ENCODE measurements around the gene LRRC4C.

DNA sequence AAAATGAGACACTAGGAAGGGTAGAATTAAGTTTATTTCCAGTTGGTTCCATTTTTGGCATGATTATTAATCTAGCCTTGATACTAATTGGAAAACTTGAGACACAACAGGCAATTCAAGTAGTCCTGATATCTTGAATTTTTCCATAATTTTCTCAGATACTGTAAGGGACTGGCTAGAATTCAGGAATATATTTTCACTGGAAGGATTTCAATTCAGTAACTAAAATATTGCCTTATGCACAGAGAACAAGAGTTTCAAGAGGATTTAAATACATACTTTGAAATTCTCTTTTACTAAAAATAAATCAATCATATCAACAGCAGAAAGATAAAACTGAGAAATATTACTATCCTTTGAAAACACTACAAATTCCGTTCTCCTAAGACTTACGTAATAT, 632.9 kb downstream of the LRRC4C start:
- TF ChIP-seq CREB1 (CRISPR knock-in tag; IDR thresholded peaks at IDR 0.05; ENCODE audit: low read depth) (no peak), JUNB (IDR thresholded peaks at IDR 0.05; ENCODE audit: unreplicated experiment) (no peak), EZH2 (IDR thresholded peaks at IDR 0.05; ENCODE audit: low read depth, unreplicated experiment) (no peak), NANOG (IDR thresholded peaks at IDR 0.05; ENCODE audit: borderline replicate concordance) (no peak), POLR2AphosphoS5 (IDR thresholded peaks at IDR 0.05; ENCODE audit: low read depth) (no peak), EZH2phosphoT487 (IDR thresholded peaks at IDR 0.05; ENCODE audit: unreplicated experiment) (no peak)
- TF ChIP-seq, protein P1, sequence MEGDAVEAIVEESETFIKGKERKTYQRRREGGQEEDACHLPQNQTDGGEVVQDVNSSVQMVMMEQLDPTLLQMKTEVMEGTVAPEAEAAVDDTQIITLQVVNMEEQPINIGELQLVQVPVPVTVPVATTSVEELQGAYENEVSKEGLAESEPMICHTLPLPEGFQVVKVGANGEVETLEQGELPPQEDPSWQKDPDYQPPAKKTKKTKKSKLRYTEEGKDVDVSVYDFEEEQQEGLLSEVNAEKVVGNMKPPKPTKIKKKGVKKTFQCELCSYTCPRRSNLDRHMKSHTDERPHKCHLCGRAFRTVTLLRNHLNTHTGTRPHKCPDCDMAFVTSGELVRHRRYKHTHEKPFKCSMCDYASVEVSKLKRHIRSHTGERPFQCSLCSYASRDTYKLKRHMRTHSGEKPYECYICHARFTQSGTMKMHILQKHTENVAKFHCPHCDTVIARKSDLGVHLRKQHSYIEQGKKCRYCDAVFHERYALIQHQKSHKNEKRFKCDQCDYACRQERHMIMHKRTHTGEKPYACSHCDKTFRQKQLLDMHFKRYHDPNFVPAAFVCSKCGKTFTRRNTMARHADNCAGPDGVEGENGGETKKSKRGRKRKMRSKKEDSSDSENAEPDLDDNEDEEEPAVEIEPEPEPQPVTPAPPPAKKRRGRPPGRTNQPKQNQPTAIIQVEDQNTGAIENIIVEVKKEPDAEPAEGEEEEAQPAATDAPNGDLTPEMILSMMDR (conservative IDR thresholded peaks at IDR 0.05; ENCODE audit: low read depth in 2 of 2) = no peak
- TF ChIP-seq, protein P2, sequence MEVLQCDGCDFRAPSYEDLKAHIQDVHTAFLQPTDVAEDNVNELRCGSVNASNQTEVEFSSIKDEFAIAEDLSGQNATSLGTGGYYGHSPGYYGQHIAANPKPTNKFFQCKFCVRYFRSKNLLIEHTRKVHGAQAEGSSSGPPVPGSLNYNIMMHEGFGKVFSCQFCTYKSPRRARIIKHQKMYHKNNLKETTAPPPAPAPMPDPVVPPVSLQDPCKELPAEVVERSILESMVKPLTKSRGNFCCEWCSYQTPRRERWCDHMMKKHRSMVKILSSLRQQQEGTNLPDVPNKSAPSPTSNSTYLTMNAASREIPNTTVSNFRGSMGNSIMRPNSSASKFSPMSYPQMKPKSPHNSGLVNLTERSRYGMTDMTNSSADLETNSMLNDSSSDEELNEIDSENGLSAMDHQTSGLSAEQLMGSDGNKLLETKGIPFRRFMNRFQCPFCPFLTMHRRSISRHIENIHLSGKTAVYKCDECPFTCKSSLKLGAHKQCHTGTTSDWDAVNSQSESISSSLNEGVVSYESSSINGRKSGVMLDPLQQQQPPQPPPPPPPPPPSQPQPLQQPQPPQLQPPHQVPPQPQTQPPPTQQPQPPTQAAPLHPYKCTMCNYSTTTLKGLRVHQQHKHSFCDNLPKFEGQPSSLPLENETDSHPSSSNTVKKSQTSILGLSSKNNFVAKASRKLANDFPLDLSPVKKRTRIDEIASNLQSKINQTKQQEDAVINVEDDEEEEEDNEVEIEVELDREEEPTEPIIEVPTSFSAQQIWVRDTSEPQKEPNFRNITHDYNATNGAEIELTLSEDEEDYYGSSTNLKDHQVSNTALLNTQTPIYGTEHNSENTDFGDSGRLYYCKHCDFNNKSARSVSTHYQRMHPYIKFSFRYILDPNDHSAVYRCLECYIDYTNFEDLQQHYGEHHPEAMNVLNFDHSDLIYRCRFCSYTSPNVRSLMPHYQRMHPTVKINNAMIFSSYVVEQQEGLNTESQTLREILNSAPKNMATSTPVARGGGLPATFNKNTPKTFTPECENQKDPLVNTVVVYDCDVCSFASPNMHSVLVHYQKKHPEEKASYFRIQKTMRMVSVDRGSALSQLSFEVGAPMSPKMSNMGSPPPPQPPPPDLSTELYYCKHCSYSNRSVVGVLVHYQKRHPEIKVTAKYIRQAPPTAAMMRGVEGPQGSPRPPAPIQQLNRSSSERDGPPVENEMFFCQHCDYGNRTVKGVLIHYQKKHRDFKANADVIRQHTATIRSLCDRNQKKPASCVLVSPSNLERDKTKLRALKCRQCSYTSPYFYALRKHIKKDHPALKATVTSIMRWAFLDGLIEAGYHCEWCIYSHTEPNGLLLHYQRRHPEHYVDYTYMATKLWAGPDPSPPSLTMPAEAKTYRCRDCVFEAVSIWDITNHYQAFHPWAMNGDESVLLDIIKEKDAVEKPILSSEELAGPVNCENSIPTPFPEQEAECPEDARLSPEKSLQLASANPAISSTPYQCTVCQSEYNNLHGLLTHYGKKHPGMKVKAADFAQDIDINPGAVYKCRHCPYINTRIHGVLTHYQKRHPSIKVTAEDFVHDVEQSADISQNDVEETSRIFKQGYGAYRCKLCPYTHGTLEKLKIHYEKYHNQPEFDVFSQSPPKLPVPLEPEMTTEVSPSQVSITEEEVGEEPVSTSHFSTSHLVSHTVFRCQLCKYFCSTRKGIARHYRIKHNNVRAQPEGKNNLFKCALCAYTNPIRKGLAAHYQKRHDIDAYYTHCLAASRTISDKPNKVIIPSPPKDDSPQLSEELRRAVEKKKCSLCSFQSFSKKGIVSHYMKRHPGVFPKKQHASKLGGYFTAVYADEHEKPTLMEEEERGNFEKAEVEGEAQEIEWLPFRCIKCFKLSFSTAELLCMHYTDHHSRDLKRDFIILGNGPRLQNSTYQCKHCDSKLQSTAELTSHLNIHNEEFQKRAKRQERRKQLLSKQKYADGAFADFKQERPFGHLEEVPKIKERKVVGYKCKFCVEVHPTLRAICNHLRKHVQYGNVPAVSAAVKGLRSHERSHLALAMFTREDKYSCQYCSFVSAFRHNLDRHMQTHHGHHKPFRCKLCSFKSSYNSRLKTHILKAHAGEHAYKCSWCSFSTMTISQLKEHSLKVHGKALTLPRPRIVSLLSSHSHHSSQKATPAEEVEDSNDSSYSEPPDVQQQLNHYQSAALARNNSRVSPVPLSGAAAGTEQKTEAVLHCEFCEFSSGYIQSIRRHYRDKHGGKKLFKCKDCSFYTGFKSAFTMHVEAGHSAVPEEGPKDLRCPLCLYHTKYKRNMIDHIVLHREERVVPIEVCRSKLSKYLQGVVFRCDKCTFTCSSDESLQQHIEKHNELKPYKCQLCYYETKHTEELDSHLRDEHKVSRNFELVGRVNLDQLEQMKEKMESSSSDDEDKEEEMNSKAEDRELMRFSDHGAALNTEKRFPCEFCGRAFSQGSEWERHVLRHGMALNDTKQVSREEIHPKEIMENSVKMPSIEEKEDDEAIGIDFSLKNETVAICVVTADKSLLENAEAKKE (CRISPR knock-in tag; IDR thresholded peaks at IDR 0.05) = no peak
- TF ChIP-seq, protein P3, sequence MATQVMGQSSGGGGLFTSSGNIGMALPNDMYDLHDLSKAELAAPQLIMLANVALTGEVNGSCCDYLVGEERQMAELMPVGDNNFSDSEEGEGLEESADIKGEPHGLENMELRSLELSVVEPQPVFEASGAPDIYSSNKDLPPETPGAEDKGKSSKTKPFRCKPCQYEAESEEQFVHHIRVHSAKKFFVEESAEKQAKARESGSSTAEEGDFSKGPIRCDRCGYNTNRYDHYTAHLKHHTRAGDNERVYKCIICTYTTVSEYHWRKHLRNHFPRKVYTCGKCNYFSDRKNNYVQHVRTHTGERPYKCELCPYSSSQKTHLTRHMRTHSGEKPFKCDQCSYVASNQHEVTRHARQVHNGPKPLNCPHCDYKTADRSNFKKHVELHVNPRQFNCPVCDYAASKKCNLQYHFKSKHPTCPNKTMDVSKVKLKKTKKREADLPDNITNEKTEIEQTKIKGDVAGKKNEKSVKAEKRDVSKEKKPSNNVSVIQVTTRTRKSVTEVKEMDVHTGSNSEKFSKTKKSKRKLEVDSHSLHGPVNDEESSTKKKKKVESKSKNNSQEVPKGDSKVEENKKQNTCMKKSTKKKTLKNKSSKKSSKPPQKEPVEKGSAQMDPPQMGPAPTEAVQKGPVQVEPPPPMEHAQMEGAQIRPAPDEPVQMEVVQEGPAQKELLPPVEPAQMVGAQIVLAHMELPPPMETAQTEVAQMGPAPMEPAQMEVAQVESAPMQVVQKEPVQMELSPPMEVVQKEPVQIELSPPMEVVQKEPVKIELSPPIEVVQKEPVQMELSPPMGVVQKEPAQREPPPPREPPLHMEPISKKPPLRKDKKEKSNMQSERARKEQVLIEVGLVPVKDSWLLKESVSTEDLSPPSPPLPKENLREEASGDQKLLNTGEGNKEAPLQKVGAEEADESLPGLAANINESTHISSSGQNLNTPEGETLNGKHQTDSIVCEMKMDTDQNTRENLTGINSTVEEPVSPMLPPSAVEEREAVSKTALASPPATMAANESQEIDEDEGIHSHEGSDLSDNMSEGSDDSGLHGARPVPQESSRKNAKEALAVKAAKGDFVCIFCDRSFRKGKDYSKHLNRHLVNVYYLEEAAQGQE (IDR thresholded peaks at IDR 0.05; ENCODE audit: unreplicated experiment) = no peak

Data from GM23338 (cell line).